ENCODE data around the gene TENM4.
"Not testable (repeated sequence)": the region's sequence is repeated elsewhere in the genome, so short reads cannot be mapped to it uniquely, and the experiment has no call there.

TENM4 gene

DNA sequence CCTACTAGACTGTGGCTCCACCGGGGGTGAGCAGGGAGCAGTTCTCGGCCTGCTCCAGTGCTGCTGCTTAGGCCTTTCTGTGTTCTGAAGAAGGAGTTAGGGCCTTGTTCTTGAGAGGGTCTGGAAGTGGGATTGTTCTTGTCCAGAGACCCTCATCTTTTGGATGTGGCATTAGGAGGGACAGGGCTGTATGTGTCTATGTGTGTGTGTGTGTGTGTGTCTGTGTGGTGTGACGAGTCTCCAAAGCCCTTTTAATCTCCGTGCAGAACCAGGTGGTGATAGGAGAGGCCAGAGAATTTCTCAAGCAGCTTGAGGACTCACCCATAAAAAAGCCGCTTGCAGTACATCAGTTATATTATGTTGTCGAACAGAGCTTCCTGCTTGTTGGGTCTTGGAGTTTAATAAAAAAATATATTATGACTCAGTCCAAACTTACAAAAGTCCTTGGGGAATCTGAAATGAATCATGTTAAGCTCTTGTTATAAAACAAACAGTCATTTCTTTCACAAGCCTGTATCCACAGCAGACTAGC lies 196.5 kb downstream of the TENM4 start:
- DNase-seq (ENCODE audit: low spot score) = no peak

GRCh38 chr11:79243422-79244210 lies 197.2 kb downstream of the TENM4 start:
- DNase-seq (ENCODE audit: low spot score) = no peak

DNA sequence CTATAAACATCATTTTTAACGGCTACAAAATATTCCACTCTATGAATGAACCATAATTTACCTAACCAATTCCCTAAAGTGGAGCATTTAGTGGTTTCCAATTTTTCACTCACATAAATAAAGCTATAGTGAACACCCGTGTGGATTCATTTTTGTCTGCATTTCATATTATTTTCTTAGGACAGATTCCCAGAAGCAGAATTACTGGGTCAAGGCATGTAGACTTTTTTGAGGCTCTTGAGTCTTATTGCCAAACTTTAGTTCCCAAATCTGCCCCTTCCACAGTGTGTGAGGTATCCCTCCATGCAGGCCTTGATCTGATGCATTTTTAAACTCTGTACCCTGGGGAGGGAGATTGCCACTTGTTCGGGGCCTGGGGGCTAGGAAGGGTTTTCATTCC lies 198.2 kb downstream of the TENM4 start:
- DNase-seq (ENCODE audit: low spot score) = no peak

DNA sequence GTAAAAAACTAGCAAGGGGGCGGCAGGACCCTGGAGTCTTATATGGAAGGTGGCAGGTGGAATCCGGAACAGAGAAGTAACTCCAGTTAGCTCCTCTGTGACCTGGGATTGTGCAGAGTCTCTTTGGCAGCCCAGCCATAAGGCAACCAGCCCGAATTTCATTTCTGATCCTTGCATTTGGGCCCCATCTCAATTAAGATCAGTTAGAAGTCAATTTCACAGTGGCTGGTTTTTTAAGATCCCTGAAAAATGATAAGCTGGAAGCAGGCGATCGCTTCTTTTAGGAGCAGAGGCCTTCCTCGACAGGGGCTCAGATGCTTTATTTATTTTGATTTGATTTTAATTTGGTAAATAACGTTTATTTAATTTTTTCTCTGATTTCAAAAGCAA lies 199.0 kb downstream of the TENM4 start:
- DNase-seq (ENCODE audit: low spot score) = no peak

DNA sequence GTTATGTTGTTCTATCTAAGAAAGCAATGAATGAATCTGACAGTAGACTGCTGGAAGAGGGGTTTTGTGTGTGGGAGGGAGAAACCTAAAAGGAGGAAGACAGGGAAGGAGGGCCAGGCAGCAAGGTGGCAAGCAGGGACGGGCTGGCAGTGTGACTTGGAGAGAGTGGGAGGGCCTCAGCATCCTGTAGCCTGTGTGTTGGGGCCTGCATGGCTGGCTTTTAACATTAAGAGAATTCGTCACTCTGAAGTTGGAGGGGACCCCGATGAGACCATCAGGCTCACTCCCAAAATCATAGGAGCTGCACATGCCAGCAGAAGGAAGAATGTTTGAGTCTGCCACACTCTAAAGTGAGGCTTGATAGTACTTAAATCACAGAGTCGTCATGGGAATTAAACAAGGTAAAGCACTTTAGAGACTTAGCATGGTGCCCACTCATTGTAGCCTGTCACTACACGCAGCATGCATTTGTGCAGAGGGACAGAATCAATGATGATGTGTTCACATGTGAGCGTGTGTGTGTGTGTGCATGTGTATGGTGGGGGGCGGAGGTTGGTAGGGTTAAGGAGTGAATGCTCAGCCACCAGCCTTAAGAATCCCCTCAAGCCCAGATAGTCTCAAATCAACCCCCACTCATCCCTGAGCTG lies 199.5 kb downstream of the TENM4 start:
- no peak for DNase-seq (ENCODE audit: low spot score)

DNA sequence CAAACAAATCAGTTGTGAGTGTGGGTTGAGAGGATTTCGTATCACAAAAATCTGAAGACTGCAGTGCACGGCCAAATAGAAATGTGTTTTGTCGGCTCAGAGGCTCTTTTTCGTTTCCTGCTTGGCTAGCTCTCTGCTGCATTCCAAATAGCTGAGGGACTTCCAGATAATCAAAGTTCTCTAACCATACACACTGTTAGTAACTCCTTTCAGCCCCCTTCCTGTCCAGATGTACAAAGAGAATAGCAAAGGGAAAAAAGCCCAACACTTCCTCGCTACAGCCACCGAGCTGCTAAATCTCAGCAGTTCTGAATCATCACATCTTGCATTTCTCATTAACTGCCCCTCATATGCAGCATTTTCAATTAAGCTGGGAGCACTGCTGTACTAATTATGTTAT lies 203.1 kb downstream of the TENM4 start:
- no peak for DNase-seq (ENCODE audit: low spot score)

GRCh38 chr11:79237091-79237490 lies 203.7 kb downstream of the TENM4 start:
- DNase-seq (ENCODE audit: low spot score) = no peak

GRCh38 chr11:79236541-79236971 lies 204.3 kb downstream of the TENM4 start:
- no peak for DNase-seq (ENCODE audit: low spot score)

GRCh38 chr11:79235696-79236095 lies 205.1 kb downstream of the TENM4 start:
- no peak for DNase-seq (ENCODE audit: low spot score)

DNA sequence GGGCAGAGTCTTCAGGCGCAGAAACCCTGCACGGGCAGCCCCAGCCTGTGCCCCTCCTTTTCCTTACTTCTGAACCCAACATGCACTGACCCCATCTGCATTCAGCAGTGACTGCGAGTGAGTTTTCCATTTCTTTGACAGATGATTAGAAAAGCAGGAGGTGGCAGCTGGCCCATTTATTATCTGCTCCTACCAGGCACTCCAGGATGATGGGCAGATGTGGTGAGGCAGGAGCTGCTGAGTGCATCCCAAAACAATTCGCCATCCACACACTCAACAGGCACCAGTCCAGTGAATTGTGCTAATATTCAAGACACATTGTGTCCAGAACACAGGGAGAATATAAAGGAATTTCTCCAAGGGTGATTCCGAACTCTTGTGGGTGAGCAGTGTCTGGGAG lies 208.5 kb downstream of the TENM4 start:
- DNase-seq (ENCODE audit: low spot score) = no peak

DNA sequence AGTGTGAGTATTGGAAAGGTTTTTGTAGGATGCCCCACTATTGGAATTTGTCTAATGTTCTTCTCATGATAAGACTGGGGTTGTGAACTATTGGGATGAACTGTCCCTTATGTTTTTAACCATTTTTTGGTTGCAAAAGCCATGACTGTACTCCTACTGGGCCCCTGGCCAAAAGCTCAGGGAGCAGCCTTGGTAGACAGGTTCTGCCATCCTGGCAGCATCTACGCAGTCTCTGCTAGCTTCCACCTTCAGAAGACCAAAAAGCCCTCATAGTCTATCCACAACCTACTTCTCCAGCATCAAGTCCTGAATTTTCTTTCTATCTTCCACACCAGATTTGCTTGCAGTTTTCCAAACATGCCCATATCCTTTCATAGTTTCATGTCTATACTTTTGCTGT lies 211.8 kb downstream of the TENM4 start:
- DNase-seq (ENCODE audit: low spot score) = no peak

DNA sequence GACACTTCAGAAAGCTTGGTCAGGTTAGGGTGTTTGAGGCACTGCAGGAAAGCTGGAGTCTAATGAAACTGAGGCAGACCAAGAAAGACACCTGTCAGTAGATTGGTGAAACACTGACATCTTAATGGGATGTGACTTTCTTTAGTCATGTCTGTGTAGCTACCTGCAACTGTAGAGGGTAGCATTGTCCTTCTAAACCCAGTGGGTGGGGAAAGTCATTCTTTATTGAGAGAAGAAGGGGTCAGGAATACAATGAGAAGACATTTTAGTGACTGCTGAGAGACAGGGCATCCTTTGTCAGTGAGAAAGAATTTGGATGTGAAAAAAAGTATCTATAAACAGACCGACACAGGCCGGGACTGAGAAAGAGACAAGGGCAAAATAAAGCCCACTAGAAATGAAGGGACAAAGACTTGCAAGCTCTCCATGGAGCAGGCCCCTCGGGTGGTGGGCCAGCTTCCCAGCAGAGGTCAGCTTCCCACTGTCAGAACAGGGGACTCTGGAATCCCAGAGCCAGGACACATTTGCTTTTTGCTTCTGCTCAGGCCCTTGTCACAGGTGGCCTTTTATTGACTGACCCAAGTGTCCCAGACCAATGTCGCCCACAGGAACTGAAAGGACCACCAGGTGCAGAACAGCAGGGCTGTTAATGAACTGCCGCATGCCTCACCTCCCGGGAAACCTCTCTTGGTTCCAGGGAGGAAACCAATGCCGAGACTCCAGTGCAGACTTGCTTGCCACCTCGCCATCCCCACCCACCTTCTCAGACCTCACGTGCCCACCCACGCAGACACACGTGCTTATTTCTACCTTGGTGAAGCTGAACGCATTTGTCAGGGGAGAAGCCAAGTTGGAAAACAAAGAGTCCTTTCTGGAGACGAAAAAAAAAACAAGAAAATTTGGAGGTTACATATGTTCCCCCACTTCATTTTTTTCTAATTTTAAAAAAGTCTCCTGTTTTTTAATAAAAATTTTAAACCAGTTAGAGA lies 212.8 kb downstream of the TENM4 start:
- no peak for DNase-seq (ENCODE audit: low spot score)

DNA sequence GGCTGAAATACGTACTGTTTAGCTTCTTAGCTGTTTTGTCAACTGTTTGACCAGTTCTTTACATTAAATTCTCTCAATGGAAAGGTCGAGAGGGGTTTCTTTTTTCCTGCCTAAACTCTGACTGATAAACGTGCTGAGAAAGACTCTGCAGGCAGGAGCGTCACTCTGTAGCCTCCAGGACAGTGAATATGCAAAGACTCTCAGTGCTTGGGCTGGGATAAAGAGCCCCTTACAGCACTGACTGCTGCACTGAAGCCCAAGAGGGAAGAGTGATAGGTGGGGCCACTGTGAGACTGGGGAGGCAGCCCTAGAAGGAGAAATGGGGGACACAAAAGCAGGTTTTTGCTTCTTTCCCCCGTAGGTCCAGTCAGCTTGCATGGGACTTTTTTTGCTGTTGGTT lies 213.5 kb downstream of the TENM4 start:
- no peak for DNase-seq (ENCODE audit: low spot score)

DNA sequence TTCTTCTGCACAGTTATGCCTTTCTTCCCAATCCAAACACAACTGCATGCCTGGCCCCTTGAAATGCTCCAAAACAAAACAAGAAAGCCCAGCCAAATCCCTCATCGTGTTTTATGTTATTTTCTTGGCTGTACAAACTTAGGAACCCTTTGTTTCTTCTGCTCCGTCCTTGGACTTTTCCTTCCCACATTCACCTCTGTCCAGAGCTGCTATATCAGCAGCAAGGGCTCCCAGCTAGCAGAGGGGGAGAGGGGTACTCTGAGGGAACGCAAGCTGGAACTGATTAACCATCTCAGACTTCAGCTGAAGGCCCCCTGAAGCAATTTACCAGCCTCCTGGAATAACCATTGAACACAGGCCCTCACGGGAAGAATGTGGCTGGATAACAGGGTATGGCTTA lies 214.7 kb downstream of the TENM4 start:
- no peak for DNase-seq (ENCODE audit: low spot score)

GRCh38 chr11:79222163-79222562 lies 218.7 kb downstream of the TENM4 start:
- not testable (repeated sequence) for DNase-seq (ENCODE audit: low spot score)

GRCh38 chr11:79221444-79222130 lies 219.2 kb downstream of the TENM4 start:
- DNase-seq (ENCODE audit: low spot score) = no peak

DNA sequence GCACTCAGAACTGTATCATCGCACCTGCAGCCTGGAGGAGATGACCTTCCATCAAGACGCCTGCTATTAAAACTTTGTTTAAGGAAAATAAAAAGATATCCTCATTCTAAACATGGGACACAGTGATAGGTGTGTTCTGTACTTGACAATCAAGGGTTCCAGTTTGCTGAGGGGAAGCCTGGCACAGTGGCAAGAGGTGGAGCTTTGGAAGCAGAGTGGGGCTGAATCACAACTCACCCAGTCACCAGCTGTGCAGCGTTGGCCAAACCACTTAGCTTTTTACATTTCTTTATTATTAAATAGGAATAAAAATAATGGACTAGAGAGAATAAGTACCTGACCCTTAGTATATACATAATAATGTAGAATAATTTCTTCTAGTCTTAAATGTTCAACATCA lies 220.7 kb downstream of the TENM4 start:
- DNase-seq (ENCODE audit: low spot score) = no peak

DNA sequence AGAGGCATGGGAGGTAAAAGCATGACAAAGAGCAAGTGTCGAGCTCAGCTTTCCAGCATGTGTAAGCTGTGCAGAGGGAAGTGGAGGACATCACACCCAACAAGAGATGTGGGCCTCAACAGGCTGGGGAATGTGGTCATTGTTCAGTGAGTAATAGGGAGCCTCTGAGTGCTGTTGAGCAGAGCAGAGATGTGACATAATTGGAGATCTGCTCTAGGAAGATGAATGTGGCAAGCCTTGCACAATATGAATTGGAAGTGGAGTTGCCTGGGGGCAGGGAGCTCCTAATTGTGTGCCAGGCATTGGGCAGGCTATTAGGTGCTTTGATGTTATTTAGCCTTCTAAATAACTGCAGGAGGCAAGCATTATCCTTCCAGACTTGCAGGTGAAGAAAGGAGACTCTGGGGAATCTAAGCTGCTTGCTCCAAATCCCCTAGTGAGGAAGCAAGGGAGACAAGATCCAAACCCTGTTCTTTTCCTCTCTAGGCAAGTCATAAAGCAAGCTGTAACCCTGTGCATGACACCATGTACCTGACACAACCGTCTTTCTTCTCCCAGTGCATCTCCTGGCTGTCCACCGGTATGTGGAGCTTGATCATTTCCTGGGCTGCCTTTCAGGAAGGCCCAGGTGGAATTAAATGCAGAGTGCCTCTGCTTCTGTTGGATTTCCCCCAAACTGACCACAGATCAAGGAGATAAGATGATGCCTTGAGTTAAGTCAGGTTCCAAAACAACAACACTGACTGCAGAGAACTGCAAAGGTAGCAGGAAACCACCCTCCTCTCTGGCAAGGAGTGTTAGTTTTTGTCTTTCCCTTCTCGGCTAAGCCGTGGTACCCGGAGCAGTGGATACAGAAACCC lies 221.4 kb downstream of the TENM4 start:
- no peak for DNase-seq (ENCODE audit: low spot score)

DNA sequence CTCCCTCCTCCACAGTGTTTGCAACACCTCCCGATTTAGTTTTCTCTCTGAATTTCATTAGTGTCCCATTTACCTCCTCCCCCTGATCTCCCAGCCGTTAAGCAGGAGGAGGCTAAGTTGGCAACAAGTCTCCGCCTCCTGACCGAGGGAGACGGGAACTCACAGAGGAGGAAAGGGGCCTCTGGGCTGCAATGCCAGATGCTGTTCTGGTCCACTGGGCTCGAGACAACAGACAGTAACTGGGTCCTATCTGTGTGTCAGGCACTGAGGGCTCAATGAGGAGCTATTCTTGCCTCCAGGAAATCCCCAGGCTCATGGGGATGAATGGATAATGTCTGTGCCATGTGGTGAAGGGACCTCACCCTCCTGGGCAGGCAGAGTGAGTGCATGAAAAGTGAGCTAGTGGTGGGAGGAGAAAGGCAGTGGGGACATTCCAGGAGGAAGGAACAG lies 228.1 kb downstream of the TENM4 start:
- no peak for DNase-seq (ENCODE audit: low spot score)

- DNase-seq (ENCODE audit: low spot score) = no peak
These were observed 231.1 kb downstream of the TENM4 start for GRCh38 chr11:79209540-79210266.

Measured in cerebellar cortex (tissue), 1 donor.